ENCODE data around the gene ZNF277.
"Not testable (repeated sequence)": the region's sequence is repeated elsewhere in the genome, so short reads cannot be mapped to it uniquely, and the experiment has no call there.

The ZNF277 gene

GRCh38 chr7:112236597-112236996, 30.1 kb downstream of the ZNF277 start:
- no peak for DNase-seq (ENCODE audit: low read depth, low spot score)
- H3K4me3 ChIP-seq (ENCODE audit: low read length): no peak overlapping the region

DNA sequence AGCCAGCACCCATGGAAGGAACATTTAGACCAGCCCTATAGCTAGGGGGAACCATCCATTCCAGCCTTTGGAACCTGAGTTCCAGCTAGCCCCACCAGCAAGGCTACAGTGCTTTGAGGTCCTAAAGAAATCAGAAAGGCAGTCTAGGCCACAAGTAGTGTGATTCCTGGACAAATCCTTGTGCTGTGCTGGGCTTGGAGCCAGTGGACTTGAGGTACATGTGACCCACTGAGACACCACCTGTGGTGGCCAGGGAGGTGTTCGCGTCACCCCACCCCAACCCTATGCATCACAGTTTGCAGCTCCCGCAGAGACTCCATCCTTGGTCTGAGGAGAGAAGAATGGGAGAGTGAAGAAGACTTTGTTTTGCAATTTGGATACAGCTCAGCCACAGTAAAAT, 31.8 kb downstream of the ZNF277 start:
- no peak for DNase-seq (ENCODE audit: low read depth, low spot score)
- H3K4me3 ChIP-seq (ENCODE audit: low read length): no peak overlapping the region

GRCh38 chr7:112238852-112239610, 32.5 kb downstream of the ZNF277 start:
- no peak for DNase-seq (ENCODE audit: low read depth, low spot score)
- H3K4me3 ChIP-seq (ENCODE audit: low read length): no peak overlapping the region

GRCh38 chr7:112248598-112248997, 42.1 kb downstream of the ZNF277 start:
- no peak overlapping the region for H3K4me3 ChIP-seq (ENCODE audit: low read length)

GRCh38 chr7:112249967-112250366, 43.5 kb downstream of the ZNF277 start:
- H3K4me3 ChIP-seq (ENCODE audit: low read length); DNase-seq (ENCODE audit: low read depth, low spot score): not testable (repeated sequence)

More at GRCh38 chr7:112248598-112248997, 42.1 kb downstream of the ZNF277 start:
- no peak for DNase-seq (ENCODE audit: low read depth, low spot score)

- H3K4me3 ChIP-seq (ENCODE audit: low read length): no peak overlapping the region
- no peak for DNase-seq (ENCODE audit: low read depth, low spot score)
These were observed 45.6 kb downstream of the ZNF277 start for GRCh38 chr7:112252141-112252540.

DNA sequence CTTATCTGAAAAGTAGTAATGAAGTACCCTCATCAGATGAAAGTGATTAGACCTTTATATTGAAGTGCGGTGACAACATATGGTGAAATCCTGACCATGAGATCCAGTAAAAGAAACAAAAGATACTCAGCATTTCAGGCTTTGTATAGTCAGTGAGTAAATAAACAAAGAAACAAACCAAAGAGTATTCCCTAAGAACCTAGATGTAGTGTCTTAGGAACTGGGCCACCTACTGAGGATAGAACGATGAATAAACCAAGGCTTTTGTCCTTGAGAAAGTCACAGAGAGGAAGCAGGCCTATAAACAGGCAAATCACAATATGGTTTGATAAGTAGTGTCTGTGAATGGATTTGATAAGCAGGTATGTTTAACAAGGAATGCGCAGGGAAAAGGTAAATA, 46.2 kb downstream of the ZNF277 start:
- DNase-seq (ENCODE audit: low read depth, low spot score): no peak
- H3K4me3 ChIP-seq (ENCODE audit: low read length): no peak overlapping the region

DNA sequence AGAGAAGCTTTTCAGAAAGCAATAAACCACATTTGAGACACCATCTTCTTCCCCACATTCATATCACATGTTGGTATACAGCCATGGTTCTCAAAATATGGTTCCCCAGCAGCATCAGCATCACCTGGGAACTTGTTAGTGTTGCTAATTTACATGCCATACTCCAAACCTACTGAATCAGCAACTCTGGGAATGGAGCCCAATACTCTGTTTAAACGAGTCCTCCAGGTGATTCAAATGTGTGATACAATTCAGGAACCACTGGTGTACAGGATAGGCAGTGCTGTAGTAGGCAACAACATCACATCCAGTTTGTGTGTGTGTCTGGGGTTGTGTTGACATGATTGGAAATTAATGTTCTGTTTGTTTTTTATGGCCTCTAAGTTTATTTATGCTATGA, 47.7 kb downstream of the ZNF277 start:
- H3K4me3 ChIP-seq (ENCODE audit: low read length): no peak overlapping the region
- no peak for DNase-seq (ENCODE audit: low read depth, low spot score)

- no peak for DNase-seq (ENCODE audit: low read depth, low spot score)
These were observed 48.4 kb downstream of the ZNF277 start for GRCh38 chr7:112254709-112255387.

GRCh38 chr7:112255388-112255720, 48.9 kb downstream of the ZNF277 start:
- H3K4me3 ChIP-seq (ENCODE audit: low read length): no peak overlapping the region
- DNase-seq (ENCODE audit: low read depth, low spot score): peak; percentile 69

More at GRCh38 chr7:112254709-112255387, 48.4 kb downstream of the ZNF277 start:
- no peak overlapping the region for H3K4me3 ChIP-seq (ENCODE audit: low read length)

- DNase-seq (ENCODE audit: low read depth, low spot score): no peak
These were observed 50.6 kb downstream of the ZNF277 start for GRCh38 chr7:112257073-112257472.

GRCh38 chr7:112260911-112261310, 54.4 kb downstream of the ZNF277 start:
- no peak for DNase-seq (ENCODE audit: low read depth, low spot score)

More at GRCh38 chr7:112257073-112257472, 50.6 kb downstream of the ZNF277 start:
- H3K4me3 ChIP-seq (ENCODE audit: low read length): no peak overlapping the region

DNA sequence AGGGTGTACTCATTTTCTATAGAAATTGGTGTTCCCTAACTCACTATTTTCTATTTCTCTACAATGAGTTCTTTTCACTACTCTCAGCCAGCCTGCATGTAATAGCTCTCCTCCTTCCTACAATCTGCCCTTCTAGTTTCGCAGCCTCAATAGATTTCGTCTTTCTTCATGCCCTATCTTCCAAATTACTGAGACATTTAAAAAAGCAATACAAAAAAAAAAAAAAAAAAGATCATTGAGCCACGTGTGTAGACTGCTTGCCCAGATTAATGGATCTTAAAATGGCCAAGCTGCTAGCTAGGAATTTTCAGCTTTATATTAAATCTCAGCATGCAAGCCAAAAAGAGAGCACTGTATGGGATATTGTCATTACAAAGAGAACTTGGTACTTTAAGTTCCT, 55.5 kb downstream of the ZNF277 start:
- no peak overlapping the region for H3K4me3 ChIP-seq (ENCODE audit: low read length)
- DNase-seq (ENCODE audit: low read depth, low spot score): no peak

More at GRCh38 chr7:112260911-112261310, 54.4 kb downstream of the ZNF277 start:
- no peak overlapping the region for H3K4me3 ChIP-seq (ENCODE audit: low read length)

DNA sequence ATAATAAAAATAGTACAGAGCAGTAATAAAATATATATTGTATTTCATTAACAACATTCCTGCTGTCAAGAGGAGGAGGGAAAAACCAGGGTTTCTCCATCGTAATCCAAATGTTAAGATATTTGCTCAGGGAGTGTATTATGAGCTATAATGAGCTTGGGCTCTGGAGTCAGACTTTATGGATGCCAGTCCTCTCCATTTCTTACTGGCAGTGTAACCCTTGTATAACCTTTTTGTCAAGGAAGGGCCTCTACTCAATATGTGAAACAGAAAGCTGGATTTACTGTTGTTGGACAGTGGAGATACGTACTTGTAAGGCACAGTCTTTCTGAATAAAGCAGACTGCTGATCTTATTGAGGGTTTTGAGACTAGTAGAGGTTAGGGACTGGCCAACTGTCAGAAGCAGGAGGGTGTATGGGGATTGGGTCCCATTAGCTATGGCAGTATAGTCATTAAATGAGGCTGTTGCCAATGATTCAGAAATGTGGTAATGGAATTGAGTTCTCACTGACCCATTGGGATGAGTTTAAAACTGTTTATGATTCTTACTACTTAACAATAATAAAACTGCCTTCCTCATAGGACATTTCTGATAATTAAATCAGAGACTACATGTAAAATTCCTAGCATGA, 56.5 kb downstream of the ZNF277 start:
- no peak for DNase-seq (ENCODE audit: low read depth, low spot score)

GRCh38 chr7:112263519-112263918, 57.0 kb downstream of the ZNF277 start:
- no peak for DNase-seq (ENCODE audit: low read depth, low spot score)
- no peak overlapping the region for H3K4me3 ChIP-seq (ENCODE audit: low read length)

More for the DNA sequence above, 56.5 kb downstream of the ZNF277 start:
- H3K4me3 ChIP-seq (ENCODE audit: low read length): no peak overlapping the region

DNA sequence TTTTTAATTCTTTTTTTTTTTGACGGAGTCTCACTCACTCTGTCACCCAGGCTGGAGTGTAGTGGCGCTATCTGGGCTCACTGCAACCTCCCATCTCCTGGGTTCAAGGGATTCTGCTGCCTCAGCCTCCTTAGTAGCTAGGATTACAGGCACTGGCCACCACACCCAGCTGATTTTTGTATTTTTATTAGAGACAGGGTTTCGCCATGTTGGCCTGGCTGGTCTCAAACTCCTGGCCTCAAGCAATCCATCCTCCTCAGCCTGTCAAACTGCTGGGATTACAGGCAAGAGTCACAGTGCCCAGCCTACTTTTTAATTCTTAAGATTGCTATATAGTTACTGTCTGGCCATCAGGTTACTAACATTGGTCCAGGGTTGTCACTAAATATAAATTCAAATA, 59.6 kb downstream of the ZNF277 start:
- H3K4me3 ChIP-seq (ENCODE audit: low read length): no peak overlapping the region
- DNase-seq (ENCODE audit: low read depth, low spot score): no peak

- H3K4me3 ChIP-seq (ENCODE audit: low read length): no peak overlapping the region
- no peak for DNase-seq (ENCODE audit: low read depth, low spot score)
These were observed 60.2 kb downstream of the ZNF277 start for GRCh38 chr7:112266595-112267270.

- no peak overlapping the region for H3K4me3 ChIP-seq (ENCODE audit: low read length)
- DNase-seq (ENCODE audit: low read depth, low spot score): no peak
These were observed 61.6 kb downstream of the ZNF277 start for GRCh38 chr7:112267944-112268691.

- DNase-seq (ENCODE audit: low read depth, low spot score): no peak
These were observed 64.7 kb downstream of the ZNF277 start for GRCh38 chr7:112271162-112271561.

More at GRCh38 chr7:112271162-112271561, 64.7 kb downstream of the ZNF277 start:
- H3K4me3 ChIP-seq (ENCODE audit: low read length): no peak overlapping the region
